HCT116 (cell line): ENCODE results near the gene CHSY1. TPM values are rescaled to one million over a fixed set of nuclear protein-coding genes. Genes with fewer than 3 reads are reported as not detected.

ENCODE experiments used
- ATAC-seq: fragments of 200-7000 bp; cut with Tn5 transposase; 2 replicates; pipeline ENCODE4 v1.9.1; 2020; ENCODE audit warnings: mild to moderate bottlenecking, moderate library complexity
- BruUV-seq: library from RNA; stranded (reverse); fragments of 400-500 nt; replicated peaks from 2 replicates; lab custom pipeline; 2021; lab: Mats Ljungman, UMichigan
- CTCF ChIA-PET: fragments of 300-600 bp; sonication (Branson Sonifier 250); formaldehyde crosslinking; loops from one replicate; lab custom pipeline; 2021; ENCODE audit warnings: antibody characterized with exemption; lab: Charles Lee
- POLR2A ChIA-PET: fragments of 300-600, 350-600 bp; sonication (Branson Sonifier 250); formaldehyde crosslinking; loops from one replicate; lab custom pipeline; 2021; ENCODE audit warnings: antibody characterized with exemption; lab: Charles Lee
- RAD21 ChIA-PET, 2 experiments: fragments of 300-600 bp; sonication (Branson Sonifier 250); formaldehyde crosslinking; loops; one replicate each; lab custom pipeline; 2023; ENCODE audit warnings: low total read pairs in 2 of 2; ENCODE audit not compliant: uncharacterized antibody in 2 of 2, unreplicated experiment in 2 of 2, low non-redundant PET in 1 of 2; lab: Charles Lee
- DNase-seq: peaks from one replicate; pipeline ENCODE4 v3.0.0-alpha.2; 2010; ENCODE audit warnings: low read depth, low spot score
- H2AFZ ChIP-seq: fragments of 200-600 bp; shearing (Covaris generic), sonication (generic); 2 replicates; pipeline ENCODE4 v1.6.1; 2017; ENCODE audit warnings: low read depth, mixed run types, mixed read lengths, antibody characterized with exemption, low read length; ENCODE audit not compliant: poor library complexity, severe bottlenecking
- H3K27ac ChIP-seq: 2 replicates; pipeline ENCODE4 v1.5.1; 2012; ENCODE audit warnings: low read depth, low read length
- H3K27me3 ChIP-seq: fragments of 200-600 bp; sonication (generic); 2 replicates; pipeline ENCODE4 v1.6.1; 2016; ENCODE audit warnings: mixed run types, low read length, mixed read lengths; ENCODE audit not compliant: insufficient read depth
- H3K36me3 ChIP-seq, 2 experiments: fragments of 200-500 bp in 1 of 2; fragments of 200-600 bp in 1 of 2; sonication (Bioruptor generic) in 1 of 2; sonication (generic) in 1 of 2; 2 replicates each; pipeline versions ENCODE4 v1.5.1 to v1.6.1; 2014 to 2016; ENCODE audit warnings: low read length in 2 of 2, inconsistent platforms in 1 of 2, mixed read lengths in 1 of 2, mixed run types in 1 of 2; ENCODE audit not compliant: insufficient read depth in 2 of 2, control insufficient read depth in 1 of 2
- H3K4me1 ChIP-seq, 2 experiments: fragments of 200-600 bp in 1 of 2; sonication (generic) in 1 of 2; 2 replicates each; pipeline versions ENCODE4 v1.5.1 to v1.6.1; 2012 to 2017; ENCODE audit warnings: low read length in 2 of 2, inconsistent platforms in 1 of 2, mild to moderate bottlenecking in 1 of 2, mixed read lengths in 1 of 2, mixed run types in 1 of 2, moderate library complexity in 1 of 2; ENCODE audit not compliant: insufficient read depth in 2 of 2, control insufficient read depth in 1 of 2
- H3K4me2 ChIP-seq: fragments of 200-600 bp; sonication (generic); 2 replicates; pipeline ENCODE4 v1.6.1; 2017; ENCODE audit warnings: mixed run types, low read length, mixed read lengths
- H3K4me3 ChIP-seq, 2 experiments: fragments of 200-600 bp in 1 of 2; sonication (generic) in 1 of 2; replicated peaks in 1 of 2; 2 replicates each; pipeline ENCODE4 v1.5.1; 2011 to 2016; ENCODE audit warnings: low read length in 2 of 2, control low read depth in 1 of 2, low read depth in 1 of 2, mild to moderate bottlenecking in 1 of 2, mixed read lengths in 1 of 2, mixed run types in 1 of 2
- H3K79me2 ChIP-seq: fragments of 200-600 bp; sonication (generic); 2 replicates; pipeline ENCODE4 v1.6.1; 2017; ENCODE audit warnings: mild to moderate bottlenecking, mixed run types, low read length, moderate library complexity, mixed read lengths; ENCODE audit not compliant: insufficient read depth
- H3K9ac ChIP-seq: fragments of 200-600 bp; sonication (generic); 2 replicates; pipeline ENCODE4 v1.6.1; 2016; ENCODE audit warnings: low read length, mixed read lengths
- H3K9me2 ChIP-seq: fragments of 200-600 bp; sonication (generic), shearing (Covaris generic); 2 replicates; pipeline ENCODE4 v1.6.1; 2017; ENCODE audit warnings: mixed run types, mild to moderate bottlenecking, moderate library complexity; ENCODE audit not compliant: insufficient read depth
- H3K9me3 ChIP-seq, 2 experiments: fragments of 200-500 bp in 1 of 2; fragments of 200-600 bp in 1 of 2; sonication (Bioruptor generic) in 1 of 2; sonication (generic) in 1 of 2; 2 replicates each; pipeline ENCODE4 v1.6.1; 2014 to 2017; ENCODE audit warnings: low read length in 2 of 2, mixed read lengths in 2 of 2, inconsistent platforms in 1 of 2, low read depth in 1 of 2, mild to moderate bottlenecking in 1 of 2, mixed run types in 1 of 2, moderate library complexity in 1 of 2; ENCODE audit not compliant: control insufficient read depth in 1 of 2, insufficient read depth in 1 of 2
- H4K20me1 ChIP-seq: fragments of 200-600 bp; sonication (generic), shearing (Covaris generic); 2 replicates; pipeline ENCODE4 v1.6.1; 2017; ENCODE audit warnings: mixed run types, mild to moderate bottlenecking, moderate library complexity; ENCODE audit not compliant: insufficient read depth
- CBX3 ChIP-seq: IDR thresholded peaks from 2 replicates; pipeline ENCODE4 v1.6.1; 2012; ENCODE audit warnings: low read depth
- CEBPB ChIP-seq: IDR thresholded peaks from 2 replicates; pipeline ENCODE4 v1.6.1; 2012; ENCODE audit warnings: low read depth
- CTCF ChIP-seq, 3 experiments: fragments of 200-600 bp in 1 of 3; sonication (generic) in 1 of 3; IDR thresholded peaks in 2 of 3; conservative IDR thresholded peaks in 1 of 3; 2 replicates each; pipeline ENCODE4 v1.5.1; 2012 to 2017; ENCODE audit warnings: low read depth in 2 of 3, low read length in 2 of 3, antibody characterized with exemption in 1 of 3, borderline replicate concordance in 1 of 3, control low read depth in 1 of 3, mild to moderate bottlenecking in 1 of 3, mixed read lengths in 1 of 3, mixed run types in 1 of 3, moderate library complexity in 1 of 3; ENCODE audit not compliant: insufficient read depth in 1 of 3
- EGR1 ChIP-seq: IDR thresholded peaks from 2 replicates; pipeline ENCODE4 v1.6.1; 2012; ENCODE audit warnings: low read depth
- ELF1 ChIP-seq: IDR thresholded peaks from 2 replicates; pipeline ENCODE4 v1.6.1; 2012; ENCODE audit warnings: low read depth, borderline replicate concordance
- EZH2phosphoT487 ChIP-seq: fragments of 200-600 bp; IDR thresholded peaks from 2 replicates; pipeline ENCODE4 v1.6.1; 2018; ENCODE audit warnings: antibody characterized with exemption, borderline replicate concordance
- FOSL1 ChIP-seq: IDR thresholded peaks from 2 replicates; pipeline ENCODE4 v1.6.1; 2012; ENCODE audit warnings: low read depth
- JUND ChIP-seq: IDR thresholded peaks from 2 replicates; pipeline ENCODE4 v1.6.1; 2012
- POLR2A ChIP-seq: IDR thresholded peaks from 2 replicates; pipeline ENCODE4 v1.7.0; 2011; ENCODE audit warnings: borderline replicate concordance; ENCODE audit not compliant: insufficient read depth, insufficient read length; ENCODE audit errors: extremely low read depth
- POLR2AphosphoS5 ChIP-seq: IDR thresholded peaks from 2 replicates; pipeline ENCODE4 v1.6.1; 2011; ENCODE audit warnings: mild to moderate bottlenecking, low read depth, low read length, moderate library complexity
- SIN3A ChIP-seq: IDR thresholded peaks from 2 replicates; pipeline ENCODE4 v1.6.1; 2012; ENCODE audit warnings: low read depth
- SP1 ChIP-seq: IDR thresholded peaks from 2 replicates; pipeline ENCODE4 v1.6.1; 2012; ENCODE audit warnings: low read depth
- SRF ChIP-seq: IDR thresholded peaks from 2 replicates; pipeline ENCODE4 v1.6.1; 2012; ENCODE audit warnings: low read depth
- TCF7L2 ChIP-seq: IDR thresholded peaks from 2 replicates; pipeline ENCODE4 v1.7.0; 2011; ENCODE audit warnings: borderline replicate concordance, inconsistent platforms; ENCODE audit not compliant: insufficient read depth, insufficient read length; ENCODE audit errors: extremely low read depth
- YY1 ChIP-seq: IDR thresholded peaks from 2 replicates; pipeline ENCODE4 v1.6.1; 2011; ENCODE audit warnings: low read length, low read depth, moderate library complexity, mild to moderate bottlenecking; ENCODE audit not compliant: insufficient replicate concordance; ENCODE audit errors: extremely low read depth
- ZBTB33 ChIP-seq: IDR thresholded peaks from 2 replicates; pipeline ENCODE4 v1.6.1; 2011; ENCODE audit warnings: mild to moderate bottlenecking, low read length, moderate library complexity; ENCODE audit not compliant: insufficient replicate concordance; ENCODE audit errors: extremely low read depth
- ZNF274 ChIP-seq: fragments of 200-500 bp; sonication (Bioruptor generic); IDR thresholded peaks from 2 replicates; pipeline ENCODE4 v1.6.1; 2014; ENCODE audit warnings: mild to moderate bottlenecking, low read depth, low read length, inconsistent platforms
- intact Hi-C: fragments of 100-400 bp; cut with micrococcal nuclease; formaldehyde crosslinking; loops from 2 replicates; pipeline ENCODE4 v1.10.0; 2022
- total RNA-seq: library from RNA; stranded (reverse); gene quantifications from one replicate; pipeline ENCODE4 v1.2.1, GENCODE V29; 2021; ENCODE audit not compliant: unreplicated experiment
- TF ChIP-seq, protein P1 (sequence below): IDR thresholded peaks from 2 replicates; pipeline ENCODE4 v1.6.1; 2012
- TF ChIP-seq, protein P2 (sequence below): IDR thresholded peaks from 2 replicates; pipeline ENCODE4 v1.6.1; 2012

The CHSY1 gene
- total RNA-seq, 1 experiment from 2014 or later = 25.4 TPM

- TF ChIP-seq SIN3A (no peak), ZBTB33 (no peak), SRF (no peak), EZH2phosphoT487 (no peak), TCF7L2 (no peak), JUND (no peak), ELF1 (no peak), FOSL1 (no peak), EGR1 (no peak), POLR2A (no peak), SP1 (no peak), ZNF274 (no peak), YY1 (no peak), CEBPB (no peak), CBX3 (no peak), POLR2AphosphoS5 (no peak), CTCF (IDR thresholded peaks at IDR 0.05 in 2 of 3, conservative IDR thresholded peaks at IDR 0.05 in 1 of 3; ENCODE audit: borderline replicate concordance in 1 of 3, insufficient read depth in 1 of 3, low read depth in 2 of 3, low read length in 2 of 3) (no peak)
- TF ChIP-seq, protein P1, sequence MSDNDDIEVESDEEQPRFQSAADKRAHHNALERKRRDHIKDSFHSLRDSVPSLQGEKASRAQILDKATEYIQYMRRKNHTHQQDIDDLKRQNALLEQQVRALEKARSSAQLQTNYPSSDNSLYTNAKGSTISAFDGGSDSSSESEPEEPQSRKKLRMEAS = no peak
- TF ChIP-seq, protein P2, sequence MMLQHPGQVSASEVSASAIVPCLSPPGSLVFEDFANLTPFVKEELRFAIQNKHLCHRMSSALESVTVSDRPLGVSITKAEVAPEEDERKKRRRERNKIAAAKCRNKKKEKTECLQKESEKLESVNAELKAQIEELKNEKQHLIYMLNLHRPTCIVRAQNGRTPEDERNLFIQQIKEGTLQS = no peak
- no peaks in the 10 kb centered on the region for H3K9me2 ChIP-seq
- peaks cover 17% of the 10 kb centered on the region in 2 experiments; a peak in 3 of 4 replicates for H3K9me3 ChIP-seq
- H3K36me3 ChIP-seq = no peaks in the 10 kb centered on the region
- ChIA-PET POLR2A (no interaction called here), CTCF (no interaction called here), RAD21 (no interaction called here)
- DNase-seq = no peak
- no peak overlapping the region for H2AFZ ChIP-seq
- ATAC-seq = no peak
- no peak overlapping the region for H3K4me3 ChIP-seq
- H3K27me3 ChIP-seq = no peaks in the 10 kb centered on the region
- intact Hi-C loops = no loop called here
- H3K79me2 ChIP-seq = no peaks in the 10 kb centered on the region
- peaks cover 6 to 14% of the 10 kb centered on the region in 2 experiments; a peak in 3 of 4 replicates for H3K4me1 ChIP-seq
- no peak overlapping the region for H3K27ac ChIP-seq
- BruUV-seq = no TSS peak
- no peak overlapping the region for H3K9ac ChIP-seq
- H4K20me1 ChIP-seq = no peaks in the 10 kb centered on the region
- no peak overlapping the region for H3K4me2 ChIP-seq
Measured at GRCh38 chr15:101169495-101170071, 82.3 kb downstream of the CHSY1 start.
